GM06990 (cell line): ENCODE data around the gene NR1D1.

Experiments used
- DNase-seq: peaks from one replicate; pipeline ENCODE4 v3.0.0-alpha.2; 2011; ENCODE audit not compliant: insufficient read length; ENCODE audit errors: extremely low read depth
- H3K27me3 ChIP-seq: replicated peaks from 2 replicates; pipeline ENCODE4 v1.6.0; 2011; ENCODE audit warnings: low read length; ENCODE audit not compliant: control insufficient read depth, insufficient read depth
- H3K36me3 ChIP-seq: 2 replicates; pipeline ENCODE4 v1.5.1; 2011; ENCODE audit warnings: low read length; ENCODE audit not compliant: control insufficient read depth, insufficient read depth
- H3K4me3 ChIP-seq: replicated peaks from 2 replicates; pipeline ENCODE4 v1.5.1; 2011; ENCODE audit warnings: low read depth, mild to moderate bottlenecking, control low read depth, low read length
- CTCF ChIP-seq: IDR thresholded peaks from 2 replicates; pipeline ENCODE4 v1.5.1; 2011; ENCODE audit warnings: low read length, control low read depth, mild to moderate bottlenecking, inconsistent platforms; ENCODE audit not compliant: insufficient read depth, poor library complexity, severe bottlenecking

The NR1D1 gene

GRCh38 chr17:40060887-40061608 is 39.3 kb downstream of the NR1D1 start:
- no peak for TF ChIP-seq CTCF

GRCh38 chr17:40059729-40060475 is 40.5 kb downstream of the NR1D1 start:
- peaks cover 3% of the 10 kb centered on the region; the same call in 1 of the 2 replicates for H3K27me3 ChIP-seq
- no peak for DNase-seq
- TF ChIP-seq CTCF, result no peak
- H3K4me3 ChIP-seq, result no peak overlapping the region
- H3K36me3 ChIP-seq, result no peaks in the 10 kb centered on the region

More at GRCh38 chr17:40060887-40061608, 39.3 kb downstream of the NR1D1 start:
- Histone ChIP-seq H3K4me3 (no peak overlapping the region), H3K36me3 (no peaks in the 10 kb centered on the region), H3K27me3 (peaks cover 3% of the 10 kb centered on the region; the same call in 1 of the 2 replicates)
- no peak for DNase-seq

GRCh38 chr17:40058865-40059264 is 41.5 kb downstream of the NR1D1 start:
- DNase-seq, result no peak
- H3K4me3 ChIP-seq, result no peak overlapping the region

GRCh38 chr17:40058186-40058784 is 42.1 kb downstream of the NR1D1 start:
- no peak for TF ChIP-seq CTCF
- H3K4me3 ChIP-seq, result no peak overlapping the region
- no peaks in the 10 kb centered on the region for H3K27me3 ChIP-seq
- DNase-seq, result no peak
- no peaks in the 10 kb centered on the region for H3K36me3 ChIP-seq

More at GRCh38 chr17:40058865-40059264, 41.5 kb downstream of the NR1D1 start:
- Histone ChIP-seq H3K36me3 (no peaks in the 10 kb centered on the region), H3K27me3 (0 out of 2 replicates have a peak, but pooled peaks cover under 1% of the 10 kb centered on the region)
- TF ChIP-seq CTCF, result no peak

- Histone ChIP-seq H3K36me3 (no peaks in the 10 kb centered on the region; the same call in 1 of the 2 replicates), H3K27me3 (no peaks in the 10 kb centered on the region), H3K4me3 (no peak overlapping the region)
- DNase-seq, result no peak
- TF ChIP-seq CTCF, result no peak
Observed at GRCh38 chr17:40056379-40057015, 43.9 kb downstream of the NR1D1 start.
